Lower leg skin (tissue), 4 donors: ENCODE data around the gene TUT7. TPM values are rescaled to one million over a fixed set of nuclear protein-coding genes. Genes with fewer than 3 reads are reported as not detected.
"Not testable (repeated sequence)": the region's sequence is repeated elsewhere in the genome, so short reads cannot be mapped to it uniquely, and the experiment has no call there.

ENCODE experiments used
- DNase-seq, 2 donors: peaks; one replicate each; pipeline ENCODE4 v3.0.0-alpha.2; 2019; ENCODE audit warnings: low spot score in 2 of 2
- H3K4me3 ChIP-seq: fragments of 200-600 bp; sonication (generic); 2 replicates; pipeline ENCODE4 v1.5.1; 2017; ENCODE audit warnings: mild to moderate bottlenecking, low read depth; ENCODE audit not compliant: poor library complexity, severe bottlenecking
- POLR2A ChIP-seq, 2 donors: fragments of 450-650 bp; IDR thresholded peaks; one replicate each; pipeline ENCODE4 v1.6.1; 2016 to 2017; ENCODE audit warnings: antibody characterized with exemption in 2 of 2, mild to moderate bottlenecking in 1 of 2, moderate library complexity in 1 of 2
- WGBS, 2 donors: methylation state at CpG; one replicate each; pipeline ENCODE4 v1.1.5; 2018; 5-methylcytosine and 5-hydroxymethylcytosine counted together
- intact Hi-C: fragments of 100-400 bp; cut with DNase I; formaldehyde crosslinking; loops from one replicate; pipeline ENCODE4 v1.15.0; 2023; ENCODE audit warnings: low total_unique reads
- total RNA-seq, 4 donors: library from RNA; depleted of rRNA; stranded (reverse); fragments of >200 nt; gene quantifications; one replicate each; pipeline ENCODE4 v1.1.0, GENCODE V29; 2016
- TF ChIP-seq, protein P1 (sequence below), 3 donors: fragments of 450-650 bp; IDR thresholded peaks; one replicate each; pipeline ENCODE4 v1.5.1; 2016; ENCODE audit warnings: antibody characterized with exemption in 3 of 3, mild to moderate bottlenecking in 3 of 3, moderate library complexity in 2 of 3

TUT7 gene
- total RNA-seq, 4 donors from 2014 or later, result 75.9 to 132 (median 89.5) TPM

DNA sequence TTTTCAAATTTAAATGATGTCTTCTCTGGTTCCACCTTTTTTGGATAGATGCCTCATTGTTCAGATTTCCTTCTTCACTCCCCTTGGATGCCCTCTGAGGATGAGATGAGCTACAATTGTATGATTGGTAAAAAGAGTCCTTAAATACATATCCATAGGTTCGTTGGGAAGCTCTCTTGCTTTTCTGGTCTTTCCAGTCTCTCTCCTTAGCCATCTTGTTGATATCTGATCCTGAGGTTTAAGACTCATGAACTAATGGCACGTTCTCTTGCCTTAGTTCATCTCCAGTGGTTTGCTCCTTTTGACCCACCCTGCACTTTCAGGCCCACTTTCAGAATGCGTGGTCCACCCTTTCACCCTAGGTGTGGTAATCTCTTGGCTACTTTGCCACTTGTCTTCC lies 33.2 kb upstream of the TUT7 start:
- WGBS, 2 donors, result 39 to 60% methylated on average over 3 of the region's 3 CpGs
- TF ChIP-seq, protein P1, sequence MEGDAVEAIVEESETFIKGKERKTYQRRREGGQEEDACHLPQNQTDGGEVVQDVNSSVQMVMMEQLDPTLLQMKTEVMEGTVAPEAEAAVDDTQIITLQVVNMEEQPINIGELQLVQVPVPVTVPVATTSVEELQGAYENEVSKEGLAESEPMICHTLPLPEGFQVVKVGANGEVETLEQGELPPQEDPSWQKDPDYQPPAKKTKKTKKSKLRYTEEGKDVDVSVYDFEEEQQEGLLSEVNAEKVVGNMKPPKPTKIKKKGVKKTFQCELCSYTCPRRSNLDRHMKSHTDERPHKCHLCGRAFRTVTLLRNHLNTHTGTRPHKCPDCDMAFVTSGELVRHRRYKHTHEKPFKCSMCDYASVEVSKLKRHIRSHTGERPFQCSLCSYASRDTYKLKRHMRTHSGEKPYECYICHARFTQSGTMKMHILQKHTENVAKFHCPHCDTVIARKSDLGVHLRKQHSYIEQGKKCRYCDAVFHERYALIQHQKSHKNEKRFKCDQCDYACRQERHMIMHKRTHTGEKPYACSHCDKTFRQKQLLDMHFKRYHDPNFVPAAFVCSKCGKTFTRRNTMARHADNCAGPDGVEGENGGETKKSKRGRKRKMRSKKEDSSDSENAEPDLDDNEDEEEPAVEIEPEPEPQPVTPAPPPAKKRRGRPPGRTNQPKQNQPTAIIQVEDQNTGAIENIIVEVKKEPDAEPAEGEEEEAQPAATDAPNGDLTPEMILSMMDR (IDR thresholded peaks at IDR 0.05), result no peak
- no peak for TF ChIP-seq POLR2A (IDR thresholded peaks at IDR 0.05)
- DNase-seq, result no peak
- intact Hi-C loops, result no loop called here
- no peak overlapping the region for H3K4me3 ChIP-seq

DNA sequence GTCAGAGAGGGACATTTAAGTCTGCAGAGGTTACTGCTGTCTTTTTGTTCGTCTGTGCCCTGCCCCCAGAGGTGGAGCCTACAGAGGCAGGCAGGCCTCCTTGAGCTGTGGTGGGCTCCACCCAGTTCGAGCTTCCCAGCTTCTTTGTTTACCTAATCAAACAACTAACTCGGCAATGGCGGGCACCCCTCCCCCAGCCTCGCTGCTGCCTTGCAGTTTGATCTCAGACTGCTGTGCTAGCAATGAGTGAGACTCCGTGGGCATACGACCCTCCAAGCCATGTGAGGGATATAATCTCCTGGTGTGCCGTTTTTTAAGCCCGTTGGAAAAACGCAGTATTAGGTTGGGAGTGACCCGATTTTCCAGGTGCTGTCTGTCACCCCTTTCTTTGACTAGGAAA lies 28.8 kb upstream of the TUT7 start:
- DNase-seq, intact Hi-C loops, H3K4me3 ChIP-seq: not testable (repeated sequence)
- WGBS, 2 donors, result 86 to 93% methylated on average over 11 of the region's 11 CpGs

DNA sequence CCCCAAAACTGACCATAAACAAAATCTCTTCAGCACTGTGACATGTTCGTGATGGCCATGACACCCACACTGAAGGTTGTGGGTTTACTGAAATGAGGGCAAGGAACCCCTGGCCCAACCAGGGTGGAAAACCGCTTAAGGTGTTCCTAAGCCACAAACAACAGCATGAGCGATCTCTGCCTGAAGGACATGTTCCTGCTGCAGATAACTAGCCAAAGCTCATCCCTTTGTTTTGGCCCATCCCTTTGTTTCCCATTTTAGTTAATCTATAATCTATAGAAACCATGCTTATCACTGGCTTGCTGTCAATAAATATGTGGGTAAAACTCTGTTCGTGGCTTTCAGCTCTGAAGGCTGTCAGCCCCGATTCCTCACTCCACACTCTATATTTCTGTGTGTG lies 21.8 kb upstream of the TUT7 start:
- H3K4me3 ChIP-seq, result no peak overlapping the region
- intact Hi-C loops, result no loop called here
- TF ChIP-seq POLR2A (IDR thresholded peaks at IDR 0.05), result no peak
- TF ChIP-seq, protein P1 (IDR thresholded peaks at IDR 0.05), result no peak
- WGBS, 2 donors, result 93 to 94% methylated on average over 5 of the region's 5 CpGs
- DNase-seq, result no peak

DNA sequence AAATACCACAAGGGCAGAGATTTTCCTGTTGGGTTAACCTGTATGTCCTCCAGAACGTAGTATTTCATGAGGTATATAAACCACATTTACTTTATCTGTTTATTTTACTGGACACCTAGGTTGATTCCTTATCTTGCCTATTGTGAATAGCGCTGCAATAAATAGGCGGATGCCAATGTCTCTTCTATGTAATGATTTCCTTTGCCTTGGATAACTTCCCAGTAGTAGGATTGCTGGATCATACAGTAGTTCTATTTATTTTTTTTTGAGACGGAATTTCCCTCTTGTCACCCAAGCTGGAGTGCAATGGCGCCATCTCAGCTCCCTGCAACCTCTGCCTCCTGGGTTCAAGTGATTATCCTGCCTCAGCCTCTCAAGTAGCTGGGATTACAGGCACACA lies 15.6 kb upstream of the TUT7 start:
- H3K4me3 ChIP-seq, result no peak overlapping the region
- intact Hi-C loops, result no loop called here
- 70 to 78% methylated on average over 5 of the region's 5 CpGs for WGBS, 2 donors
- no peak for DNase-seq
- TF ChIP-seq, protein P1 (IDR thresholded peaks at IDR 0.05), result no peak
- no peak for TF ChIP-seq POLR2A (IDR thresholded peaks at IDR 0.05)

DNA sequence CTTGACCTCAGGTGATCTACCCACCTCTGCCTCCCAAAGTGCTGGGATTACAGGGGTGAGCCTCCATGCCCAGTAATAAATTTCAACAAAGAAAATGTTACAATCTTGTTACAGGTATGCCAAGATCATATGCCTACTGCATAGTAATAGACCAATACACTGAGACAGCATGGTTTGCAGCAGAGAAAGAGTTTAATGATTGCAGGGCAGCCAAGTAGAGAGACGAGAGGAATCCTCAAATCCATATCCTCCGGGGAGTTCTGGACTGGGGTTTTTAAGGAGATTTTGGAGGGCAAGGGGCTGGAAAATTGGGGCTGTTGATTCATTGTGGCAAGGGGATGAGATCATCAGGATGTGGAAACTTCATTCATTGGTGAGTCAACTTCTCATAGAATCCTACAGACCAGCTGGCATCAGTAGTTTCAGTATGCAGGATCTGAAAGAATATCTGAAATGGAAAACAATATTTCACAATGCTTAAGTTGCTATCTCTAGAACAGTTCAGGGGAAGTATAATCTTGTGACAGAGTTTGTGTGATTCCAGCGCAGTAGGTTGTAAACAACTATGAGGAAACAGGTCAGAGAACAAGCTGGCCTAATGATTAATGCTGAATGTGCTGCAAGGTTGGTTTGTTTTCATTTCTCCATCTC lies 14.8 kb upstream of the TUT7 start:
- TF ChIP-seq, protein P1 (IDR thresholded peaks at IDR 0.05), result no peak
- no peak for TF ChIP-seq POLR2A (IDR thresholded peaks at IDR 0.05)
- H3K4me3 ChIP-seq, result no peak overlapping the region
- intact Hi-C loops, result no loop called here
- WGBS, 2 donors, result 73 to 80% methylated on average over 3 of the region's 3 CpGs
- no peak for DNase-seq

DNA sequence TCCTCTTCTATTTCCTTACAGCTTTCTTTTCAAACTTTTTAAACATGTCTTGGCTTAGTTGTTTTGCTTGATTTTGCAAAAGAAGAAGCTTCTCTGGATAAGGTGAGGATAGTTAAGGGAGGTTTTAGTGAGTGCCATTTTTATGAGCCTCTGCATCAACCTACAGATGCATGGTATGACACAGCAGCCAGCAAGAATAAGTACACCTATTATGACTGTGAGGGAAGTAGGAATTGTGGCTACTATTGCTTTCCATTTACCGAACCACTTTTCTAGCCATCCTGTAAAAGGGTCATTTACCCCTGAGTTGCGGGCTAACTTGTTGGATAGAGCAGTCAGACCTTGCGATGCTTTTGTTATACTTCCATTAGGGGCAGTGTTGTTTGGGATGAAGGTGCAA lies 7.0 kb upstream of the TUT7 start:
- intact Hi-C loops, result no loop called here
- WGBS, 2 donors, result 91 to 95% methylated on average over 3 of the region's 3 CpGs
- TF ChIP-seq, protein P1 (IDR thresholded peaks at IDR 0.05), result no peak
- TF ChIP-seq POLR2A (IDR thresholded peaks at IDR 0.05), result no peak
- DNase-seq, result no peak
- H3K4me3 ChIP-seq, result no peak overlapping the region
